ENCODE measurements around the gene METRN.

Gene METRN

DNA sequence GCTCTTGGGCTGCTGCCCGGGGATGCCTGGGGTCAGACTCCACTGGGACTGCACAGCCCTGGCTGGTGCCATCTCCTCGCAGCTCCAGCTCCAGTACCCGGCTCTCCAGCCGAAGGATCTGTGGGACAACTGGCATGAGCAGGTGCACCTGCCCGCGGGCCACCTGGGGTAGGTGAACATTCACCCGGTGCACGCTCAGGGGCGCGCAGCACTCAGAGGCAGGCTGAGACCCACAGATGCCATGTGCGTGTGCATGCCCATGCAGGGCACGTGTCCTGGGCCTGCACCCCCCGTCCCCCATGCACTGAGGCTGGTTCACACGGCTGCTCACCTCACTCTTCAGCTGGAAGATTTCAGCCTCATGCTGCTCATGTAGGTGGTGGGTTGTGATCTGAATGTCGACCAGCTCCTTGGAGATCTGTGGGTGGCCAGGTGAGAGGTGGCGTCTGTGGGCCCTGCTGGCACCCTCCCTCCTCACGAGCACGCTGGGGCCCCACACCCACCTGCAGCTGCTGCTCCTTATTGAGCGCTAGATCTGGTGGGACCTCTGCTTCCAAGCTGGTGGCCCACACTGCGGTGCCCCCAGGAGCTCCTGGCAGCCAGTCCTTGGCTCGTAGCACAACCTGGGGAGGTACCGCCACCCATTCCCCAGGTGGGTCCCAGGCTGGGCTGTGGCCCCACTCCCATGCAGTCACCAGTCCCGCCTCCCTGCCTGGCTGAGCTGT lies 10.7 kb downstream of the METRN start:
- DNase-seq, result no peak

DNA sequence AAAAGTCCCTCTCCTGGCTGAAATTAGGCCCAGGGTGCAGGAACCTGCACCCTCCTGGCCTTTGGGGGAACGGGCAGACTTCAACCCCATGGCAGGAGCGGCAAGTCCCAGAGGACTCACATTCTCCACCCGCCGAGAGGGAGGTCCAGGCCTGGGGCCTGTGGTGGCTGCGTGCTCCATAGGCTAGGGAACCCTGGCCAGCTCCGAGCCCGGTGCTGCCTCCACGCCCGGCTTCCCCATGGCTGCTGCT lies 11.2 kb downstream of the METRN start:
- no peak for DNase-seq

DNA sequence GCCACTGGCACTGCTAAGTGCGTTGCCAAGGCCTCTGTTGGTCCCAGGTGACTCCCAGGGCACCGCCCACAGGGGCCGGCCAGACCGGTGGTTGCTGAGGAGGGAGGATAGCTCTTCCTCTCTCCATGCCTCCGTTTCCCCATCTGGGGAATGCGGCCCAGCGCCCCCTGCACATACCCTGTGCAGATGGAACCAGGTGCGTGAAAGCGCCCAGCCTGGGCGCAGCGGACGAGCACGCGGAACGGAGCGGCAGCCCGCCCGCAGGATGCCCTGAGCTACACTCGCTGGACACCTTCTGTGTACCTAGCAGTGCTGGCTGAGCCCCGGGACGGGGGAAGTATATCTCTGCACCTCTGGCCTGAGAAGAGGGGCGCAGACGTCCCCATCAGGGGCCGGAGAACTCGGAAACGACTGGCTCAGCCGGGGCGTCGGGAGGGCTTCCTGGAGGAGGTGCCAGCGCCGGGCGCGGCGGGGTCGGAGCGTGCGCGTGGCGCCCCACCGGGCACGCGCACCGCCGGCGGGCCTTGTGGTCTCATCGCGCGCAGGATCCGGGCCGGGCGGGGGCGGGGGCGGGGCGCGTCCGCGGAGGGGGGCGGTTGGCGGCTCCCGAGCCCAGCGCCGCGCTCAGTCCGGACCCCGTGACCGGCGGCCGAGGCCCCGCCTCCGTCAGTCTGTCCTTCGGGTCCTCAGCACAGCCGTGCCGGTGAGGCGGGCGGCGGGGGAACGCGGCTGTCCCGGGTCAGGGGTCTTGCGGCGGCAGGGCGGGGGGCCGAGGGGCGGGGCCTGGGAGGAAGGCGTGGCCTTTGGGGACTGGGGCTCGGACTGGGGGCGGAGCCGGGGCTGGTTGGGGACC lies 11.7 kb downstream of the METRN start, which contains the start of the genes CCDC78 and HAGHL:
Gene CCDC78 (minus strand): TSS at position 6 of the 853 bp plus-strand sequence. CDS start 76 bp downstream, outside the sequence.
Gene HAGHL (plus strand): TSS at position 669 of the 853 bp plus-strand sequence. CDS start 404 bp downstream, outside the sequence.
- no peak for DNase-seq

DNA sequence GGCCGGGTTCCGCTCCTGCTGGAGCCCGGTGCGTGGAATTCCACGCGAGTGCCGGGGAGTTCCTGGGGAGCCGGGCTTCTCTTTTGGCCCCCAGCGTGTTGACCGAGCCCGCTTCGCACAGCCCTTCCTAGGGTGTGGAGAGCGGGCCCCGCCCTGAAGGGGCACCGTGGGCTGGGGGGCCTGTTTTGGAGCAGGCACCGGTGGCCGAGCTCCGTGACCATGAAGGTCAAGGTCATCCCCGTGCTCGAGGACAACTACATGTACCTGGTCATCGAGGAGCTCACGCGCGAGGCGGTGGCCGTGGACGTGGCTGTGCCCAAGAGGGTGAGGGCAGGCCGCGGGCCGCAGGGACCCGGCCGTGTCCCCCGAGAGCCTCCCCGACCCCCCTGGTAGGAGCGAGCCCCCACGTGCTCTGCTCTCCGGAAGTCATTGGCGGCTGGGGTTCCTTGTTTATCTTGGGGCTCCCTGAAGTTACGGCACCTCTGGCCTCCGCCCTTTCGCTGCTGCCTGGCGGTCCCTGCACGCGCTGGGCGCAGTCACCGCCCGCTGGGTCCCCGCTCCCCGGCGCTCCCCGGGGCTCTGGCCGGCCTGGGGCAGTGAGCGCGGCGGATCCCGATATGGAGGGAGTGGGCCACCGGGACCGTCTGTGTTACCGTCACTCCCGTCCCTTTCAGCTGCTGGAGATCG lies 12.5 kb downstream of the METRN start:
- no peak for DNase-seq

DNA sequence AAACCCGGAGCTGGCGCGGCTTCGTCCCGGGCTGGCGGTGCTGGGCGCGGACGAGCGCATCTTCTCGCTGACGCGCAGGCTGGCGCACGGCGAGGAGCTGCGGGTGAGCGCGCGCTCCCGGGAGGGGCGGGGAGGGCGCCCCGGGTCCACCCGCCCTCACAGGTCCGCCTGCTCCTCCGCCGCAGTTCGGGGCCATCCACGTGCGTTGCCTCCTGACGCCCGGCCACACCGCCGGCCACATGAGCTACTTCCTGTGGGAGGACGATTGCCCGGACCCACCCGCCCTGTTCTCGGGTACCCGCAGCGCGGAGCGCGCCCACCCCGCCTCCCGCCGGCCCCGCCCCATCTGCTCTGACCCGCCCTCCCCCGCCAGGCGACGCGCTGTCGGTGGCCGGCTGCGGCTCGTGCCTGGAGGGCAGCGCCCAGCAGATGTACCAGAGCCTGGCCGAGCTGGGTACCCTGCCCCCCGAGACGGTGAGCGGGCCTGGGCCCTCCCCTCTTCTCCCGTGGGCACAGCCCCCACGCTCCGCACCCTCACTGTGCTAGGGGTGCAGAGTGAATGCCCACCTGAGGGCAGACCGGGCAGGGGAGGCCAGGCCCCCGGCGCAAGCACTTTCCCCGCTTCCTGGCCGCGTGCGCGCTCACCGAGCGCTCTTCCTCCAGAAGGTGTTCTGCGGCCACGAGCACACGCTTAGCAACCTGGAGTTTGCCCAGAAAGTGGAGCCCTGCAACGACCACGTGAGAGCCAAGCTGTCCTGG lies 13.4 kb downstream of the METRN start:
- peak; percentile 41 for DNase-seq

DNA sequence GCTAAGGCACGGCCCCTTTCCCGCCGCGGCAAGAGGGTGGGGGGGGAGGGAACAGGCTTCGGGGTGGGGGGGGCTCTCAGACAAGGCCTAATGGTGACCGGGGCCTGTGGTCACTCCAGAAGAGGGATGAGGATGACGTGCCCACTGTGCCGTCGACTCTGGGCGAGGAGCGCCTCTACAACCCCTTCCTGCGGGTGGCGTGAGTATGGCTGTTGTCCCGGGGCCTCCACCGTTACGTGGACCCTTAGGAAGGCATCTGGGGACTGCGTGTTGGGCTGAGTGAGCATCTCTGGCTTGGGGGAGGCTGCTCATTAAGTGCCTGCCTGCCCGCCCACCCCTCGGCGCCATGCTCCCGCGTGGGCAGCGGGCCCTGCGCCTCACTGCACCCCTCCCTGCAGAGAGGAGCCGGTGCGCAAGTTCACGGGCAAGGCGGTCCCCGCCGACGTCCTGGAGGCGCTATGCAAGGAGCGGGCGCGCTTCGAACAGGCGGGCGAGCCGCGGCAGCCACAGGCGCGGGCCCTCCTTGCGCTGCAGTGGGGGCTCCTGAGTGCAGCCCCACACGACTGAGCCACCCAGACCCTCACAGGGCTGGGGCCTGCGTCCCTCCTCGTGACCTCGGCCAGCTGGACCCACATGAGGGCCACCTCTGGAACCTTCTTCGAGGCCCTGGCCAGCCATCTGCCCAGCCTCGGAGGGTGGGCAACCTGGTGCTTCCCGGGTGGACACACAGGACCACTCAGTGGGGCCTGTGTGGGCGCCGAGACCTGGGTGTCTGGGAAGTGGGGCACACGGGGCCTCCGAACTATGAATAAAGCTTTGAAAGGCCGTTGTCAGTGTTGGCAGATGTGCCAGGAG lies 14.2 kb downstream of the METRN start:
- DNase-seq, result no peak

DNA sequence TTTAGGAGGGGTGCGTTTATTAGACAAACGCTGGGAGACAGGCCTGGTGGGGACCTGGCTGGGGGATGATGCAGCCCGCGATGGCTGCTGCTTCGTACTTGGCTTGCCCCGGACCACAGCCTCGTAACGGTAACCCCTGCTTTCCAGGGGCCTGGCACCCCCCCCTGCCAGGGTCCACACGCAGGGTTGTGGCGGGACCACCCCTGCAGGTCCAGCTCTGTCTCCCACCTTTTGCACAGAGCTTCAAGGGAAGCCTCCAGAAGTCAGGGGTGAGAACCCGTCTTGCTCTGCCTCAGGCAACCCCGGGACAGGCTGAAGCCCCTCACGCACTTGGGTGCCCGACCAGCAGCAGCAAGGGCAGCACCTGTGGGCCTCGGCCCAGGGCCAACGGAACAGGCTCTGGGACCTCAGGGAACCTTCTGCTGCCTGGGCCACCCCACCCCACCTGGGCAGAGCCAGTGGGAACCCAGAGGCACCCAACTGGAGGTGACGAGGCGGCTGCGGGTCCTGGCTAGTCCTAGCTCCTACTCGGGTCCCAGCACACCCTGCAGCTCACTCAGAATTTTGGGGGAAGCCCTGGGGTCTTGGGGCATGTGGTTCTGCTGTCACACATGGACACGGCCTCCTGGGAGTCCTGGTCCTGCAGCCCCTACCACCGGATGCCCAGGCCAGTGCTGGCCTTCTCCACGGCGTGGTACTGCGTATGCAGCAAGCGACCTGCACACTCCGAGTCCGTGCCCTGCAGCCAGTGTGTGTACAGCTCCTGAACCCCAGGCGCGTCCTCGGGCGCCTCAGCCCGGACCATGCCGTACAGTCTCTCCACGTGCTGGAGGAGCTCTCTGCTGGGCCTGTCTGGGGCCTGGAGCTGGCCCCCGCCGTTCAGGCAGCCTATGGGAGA lies 15.1 kb downstream of the METRN start:
- no peak for DNase-seq

DNA sequence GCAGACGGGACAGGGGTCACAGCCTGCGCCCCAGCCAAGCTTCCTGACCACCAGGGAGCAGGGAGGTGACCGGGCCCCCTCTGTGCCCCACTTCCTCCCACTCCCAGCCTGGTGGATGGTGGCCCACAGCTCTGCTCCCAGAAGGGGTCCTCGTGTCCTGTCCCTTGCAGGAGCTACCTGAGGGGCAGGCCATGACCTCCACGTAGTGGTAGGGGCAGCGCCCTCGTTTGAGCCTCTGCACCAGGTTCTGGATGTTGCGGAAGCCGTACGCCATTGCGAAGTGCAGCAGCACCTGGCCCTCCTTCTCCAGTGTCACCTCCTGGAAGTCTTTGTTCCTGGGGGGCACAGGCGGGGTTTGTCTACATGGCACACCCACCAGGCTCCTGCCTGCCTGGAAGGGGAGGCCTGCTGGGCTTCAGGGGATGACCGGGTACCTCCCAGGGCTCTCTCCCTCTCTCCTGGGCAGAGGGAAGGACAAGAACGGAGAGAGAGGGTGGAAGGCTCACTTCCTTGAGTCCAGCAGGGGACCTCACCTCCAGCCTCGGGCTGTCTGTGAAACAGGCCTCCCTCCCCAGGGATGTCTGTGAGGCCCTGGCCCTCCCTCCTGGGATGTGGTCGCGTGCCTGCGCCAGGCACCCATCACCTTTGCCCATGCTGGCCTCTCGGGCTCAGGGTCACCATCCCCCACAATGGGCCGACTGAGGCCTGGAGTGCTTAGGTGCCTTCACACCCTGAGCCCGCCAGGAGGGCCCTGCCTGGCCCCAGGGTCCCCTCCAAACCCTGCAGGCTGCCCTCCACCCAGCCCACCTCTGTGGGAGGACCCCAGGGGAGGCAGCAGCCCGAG lies 16.0 kb downstream of the METRN start:
- DNase-seq, result no peak

DNA sequence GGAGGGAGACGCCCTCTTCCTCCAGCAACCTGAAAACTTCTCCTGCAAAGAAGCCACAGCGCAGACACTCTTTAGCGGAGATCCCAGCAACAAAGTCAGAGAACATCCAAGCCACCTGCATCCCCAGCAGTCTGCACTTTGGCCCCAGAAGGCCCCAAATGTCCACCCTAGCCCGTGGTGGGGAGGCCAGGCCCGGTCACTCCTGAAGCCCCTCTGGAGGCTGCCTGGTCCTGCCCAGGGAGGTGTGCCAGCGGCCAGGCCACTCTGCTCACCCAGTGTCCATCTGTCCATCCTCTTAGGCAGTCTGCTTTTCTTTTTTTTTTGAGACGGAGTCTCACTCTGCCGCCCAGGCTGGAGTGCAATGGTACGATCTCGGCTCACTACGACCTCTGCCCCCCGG lies 17.4 kb downstream of the METRN start:
- DNase-seq, result no peak

DNA sequence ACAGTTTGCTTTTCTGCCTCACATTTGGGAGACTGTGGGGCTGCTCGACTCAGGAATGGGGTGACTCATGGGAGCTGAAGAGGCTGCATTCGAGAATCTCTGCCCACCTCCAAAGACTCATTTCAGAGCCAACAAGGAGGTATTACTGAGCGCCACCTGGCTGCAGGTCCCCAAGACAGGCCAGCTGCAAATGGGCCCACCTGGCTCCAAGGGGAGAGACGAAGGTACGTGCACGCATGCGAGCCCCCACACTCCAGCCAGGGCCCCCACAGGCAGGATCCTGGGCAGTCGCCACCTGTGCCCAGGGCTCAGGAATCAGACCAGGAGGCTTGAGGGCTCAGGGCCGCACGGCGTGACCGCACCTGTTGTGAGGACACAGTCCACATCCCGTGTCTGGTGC lies 18.0 kb downstream of the METRN start:
- no peak for DNase-seq

DNA sequence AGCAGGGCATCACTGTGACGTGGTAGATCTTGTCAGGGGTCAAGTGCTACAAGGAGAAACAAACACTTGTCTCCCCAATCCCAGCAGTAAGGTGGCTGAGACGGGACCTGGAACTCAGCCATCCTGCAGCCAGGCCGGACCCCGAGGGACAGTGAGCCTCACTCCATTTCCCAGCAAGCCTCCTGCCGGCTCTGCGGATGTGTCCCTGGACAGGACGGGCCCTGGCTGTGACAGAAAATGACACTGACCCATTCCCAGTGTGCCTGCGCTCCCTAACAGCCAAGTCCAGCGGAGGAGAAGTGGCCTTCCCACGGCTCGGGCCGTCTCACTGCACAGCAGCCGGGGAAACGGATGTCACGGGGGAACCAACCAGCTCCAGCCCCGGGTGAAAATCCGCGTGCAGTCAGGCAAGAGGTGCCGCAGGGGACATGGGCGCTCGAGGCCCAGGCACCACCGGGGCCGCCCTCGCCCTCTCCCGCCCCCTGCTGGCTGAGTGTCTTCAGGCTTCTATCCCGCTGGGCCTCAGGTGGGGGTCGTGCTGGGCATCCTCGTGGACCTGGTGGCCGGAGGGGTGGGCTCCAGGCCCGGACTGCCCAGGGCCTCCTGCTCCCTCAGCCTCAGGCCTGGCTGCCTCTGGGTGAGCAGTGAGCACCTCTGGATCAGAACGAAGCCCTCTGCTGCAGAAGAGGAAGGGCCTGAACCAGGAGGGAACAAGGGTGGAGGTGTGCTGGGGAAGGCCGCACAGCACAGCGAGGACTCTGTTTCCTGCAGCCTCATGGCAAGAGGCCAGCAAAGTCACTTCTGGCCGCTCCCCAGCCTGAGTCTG lies 18.7 kb downstream of the METRN start:
- no peak for DNase-seq

DNA sequence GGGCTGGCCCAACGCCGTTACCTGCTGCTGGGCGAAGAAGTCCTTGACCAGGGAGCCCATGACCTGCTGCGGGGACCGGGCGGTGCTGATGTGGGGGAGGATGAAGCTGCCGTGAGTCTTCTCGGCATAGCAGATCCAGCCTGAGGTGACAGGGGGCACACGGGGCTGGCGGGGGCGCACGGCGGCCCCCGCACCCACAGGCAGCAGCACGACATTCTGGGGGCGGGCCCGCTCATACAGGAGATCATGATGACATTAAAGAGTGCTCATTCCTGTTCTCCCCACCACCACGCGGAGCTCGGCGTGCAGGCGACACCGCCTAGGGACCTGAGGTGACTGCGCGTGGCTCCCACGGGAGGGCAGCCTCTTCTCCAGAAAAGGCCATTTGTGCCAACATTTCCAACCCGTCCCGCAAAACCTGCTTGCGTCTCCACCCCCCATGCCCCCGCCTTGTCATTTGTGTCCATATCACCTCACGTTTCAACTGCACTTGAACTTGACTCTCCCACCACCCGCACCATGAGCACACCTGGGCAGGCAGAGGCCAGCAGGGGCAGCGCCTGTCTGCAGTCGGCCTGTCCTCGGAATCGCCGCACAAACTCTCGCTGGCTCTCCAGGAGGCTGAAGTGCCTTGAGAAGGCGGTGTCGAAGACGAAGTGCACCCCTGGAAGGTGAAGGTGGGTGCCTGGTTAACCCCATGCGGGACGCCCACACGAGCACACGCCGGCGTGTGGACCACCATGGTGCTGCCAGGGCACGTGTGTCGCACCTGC lies 19.5 kb downstream of the METRN start:
- DNase-seq, result no peak

DNA sequence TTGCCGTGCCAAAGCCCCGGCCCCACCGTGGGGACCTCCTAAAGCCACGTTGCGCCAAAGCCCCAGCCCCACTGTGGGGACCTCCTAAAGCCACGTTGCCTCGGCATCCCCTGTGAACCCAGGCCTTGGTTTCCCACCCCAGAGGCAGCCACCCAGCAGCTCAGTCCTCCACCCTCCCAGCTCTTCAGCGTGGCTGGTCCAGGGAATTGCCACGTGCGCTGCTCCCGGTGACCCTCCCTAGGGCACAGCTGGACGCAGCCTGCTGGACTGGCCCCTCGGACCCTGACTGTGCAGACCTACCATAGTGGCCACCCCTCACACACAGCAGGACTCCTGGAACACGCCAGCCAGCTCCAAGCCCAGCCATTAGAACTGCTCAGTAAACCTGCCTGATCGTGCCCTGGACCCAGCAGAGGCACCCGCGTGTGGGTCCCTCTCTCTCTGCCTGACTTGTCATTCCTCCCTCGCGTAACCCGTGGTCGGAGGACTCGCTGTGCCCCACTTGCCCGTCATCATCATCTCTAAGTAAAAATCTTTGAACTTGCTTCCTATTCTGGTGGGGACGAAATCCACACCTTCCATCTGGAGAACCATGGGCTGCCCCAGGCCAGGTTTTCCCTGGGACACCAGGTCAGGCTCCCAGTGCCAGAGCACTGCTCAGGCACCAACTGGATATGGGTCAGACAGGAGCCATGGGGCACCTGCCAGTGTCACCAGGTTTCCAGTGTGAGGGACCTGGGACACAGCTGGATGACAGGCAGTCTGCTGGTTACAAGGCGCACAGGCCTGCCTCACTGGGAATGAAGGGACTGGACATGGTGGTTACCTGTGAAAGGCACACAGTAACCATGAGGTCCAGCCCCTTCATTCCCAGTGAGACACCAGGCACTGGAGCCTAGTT lies 20.3 kb downstream of the METRN start:
- DNase-seq, result no peak

DNA sequence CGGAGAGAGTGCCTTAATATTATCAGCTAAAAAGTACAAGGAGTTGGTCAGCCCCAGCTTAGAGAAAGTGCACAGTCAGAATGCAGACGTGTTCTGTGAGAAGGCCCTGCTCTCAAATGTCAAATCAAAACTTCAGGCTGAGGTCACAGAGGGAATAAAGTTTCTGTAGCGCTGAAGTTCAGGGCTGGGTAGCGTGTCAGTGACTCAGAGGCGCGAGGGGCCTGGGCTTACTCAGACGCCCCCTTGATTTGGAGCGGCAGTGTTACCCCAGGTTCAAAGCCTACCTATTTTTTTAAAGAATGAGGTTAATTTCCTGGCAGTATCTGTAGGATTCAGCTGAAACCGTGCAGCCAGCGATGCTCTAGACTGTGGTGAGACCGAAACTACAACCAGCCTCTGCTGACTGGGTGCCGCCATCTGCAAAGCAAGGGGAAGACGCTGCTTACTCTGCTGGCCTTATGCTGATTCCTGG lies 21.1 kb downstream of the METRN start:
- no peak for DNase-seq

DNA sequence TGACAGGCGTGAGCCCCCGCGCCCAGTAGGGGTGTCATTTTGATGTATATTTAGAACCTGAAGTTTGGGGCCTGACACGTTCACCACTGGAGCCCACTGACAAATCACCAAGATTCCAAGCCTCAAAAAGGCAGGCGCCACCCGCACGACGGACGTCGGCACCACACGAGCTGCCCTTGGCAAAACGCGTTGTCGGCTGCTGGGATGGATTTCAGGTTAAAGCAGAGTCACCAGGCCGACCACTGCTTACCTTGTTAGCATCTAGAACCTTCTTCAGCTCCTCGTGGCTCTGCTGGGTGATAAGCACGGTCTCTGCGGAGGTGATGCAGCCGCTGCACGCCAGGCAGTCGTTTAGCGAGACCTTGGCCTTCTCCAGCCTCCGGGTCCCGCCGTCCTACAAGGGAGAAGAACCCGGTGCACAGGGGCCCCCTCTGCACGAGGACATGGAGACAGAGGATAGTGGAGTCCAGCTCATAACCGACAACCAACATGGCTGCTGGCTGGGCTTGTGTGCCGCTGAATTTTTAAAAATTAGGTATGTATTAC lies 22.1 kb downstream of the METRN start:
- DNase-seq, result no peak

DNA sequence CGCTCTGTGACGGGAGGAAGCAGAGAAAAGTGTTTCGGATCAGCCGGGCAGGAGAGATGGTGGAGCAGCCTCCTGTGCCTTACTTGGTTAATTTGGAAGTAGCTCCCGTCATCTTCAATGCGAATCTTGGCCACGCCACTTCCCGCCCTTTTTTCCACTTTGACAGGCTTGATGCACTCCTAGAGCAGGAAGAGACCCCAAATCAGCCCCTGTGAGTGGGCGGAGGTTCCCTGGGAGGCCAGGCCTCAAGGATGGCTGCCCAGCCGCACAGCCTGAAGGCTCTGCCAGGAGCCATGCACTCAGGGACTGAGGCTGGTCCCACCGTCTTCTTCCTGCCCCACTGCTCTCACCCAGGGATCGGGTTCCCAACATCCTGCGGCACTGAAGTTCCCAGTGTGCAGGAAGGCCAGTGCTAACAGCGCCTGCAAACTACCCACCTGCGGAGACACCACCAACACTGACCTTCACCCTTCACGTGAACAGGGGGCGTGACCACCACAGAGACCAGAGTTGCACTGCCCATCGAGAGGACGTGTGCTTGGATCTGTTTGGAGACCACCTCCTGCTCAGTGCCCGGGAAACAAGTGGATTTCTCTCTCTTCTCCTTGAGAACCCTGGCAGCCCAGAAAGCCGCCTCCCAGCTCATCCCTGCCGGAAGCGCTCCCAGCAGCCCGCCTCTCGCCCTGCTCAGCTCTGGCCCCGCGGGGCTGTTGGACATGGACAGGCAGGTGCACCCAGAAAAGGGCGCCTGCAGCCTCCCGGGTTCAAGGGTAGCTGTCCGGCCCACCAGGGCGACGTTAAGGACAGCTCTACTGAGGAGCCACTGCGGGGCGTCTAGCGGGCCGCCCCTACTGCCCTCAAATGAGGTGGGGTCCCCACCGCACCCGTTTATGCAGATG lies 24.9 kb downstream of the METRN start:
- no peak for DNase-seq
